ENCODE results near the gene BRPF1.

Gene BRPF1

GRCh38 chr3:9736831-9737230 is 5.3 kb downstream of the BRPF1 start:
- TF ChIP-seq, protein P1, sequence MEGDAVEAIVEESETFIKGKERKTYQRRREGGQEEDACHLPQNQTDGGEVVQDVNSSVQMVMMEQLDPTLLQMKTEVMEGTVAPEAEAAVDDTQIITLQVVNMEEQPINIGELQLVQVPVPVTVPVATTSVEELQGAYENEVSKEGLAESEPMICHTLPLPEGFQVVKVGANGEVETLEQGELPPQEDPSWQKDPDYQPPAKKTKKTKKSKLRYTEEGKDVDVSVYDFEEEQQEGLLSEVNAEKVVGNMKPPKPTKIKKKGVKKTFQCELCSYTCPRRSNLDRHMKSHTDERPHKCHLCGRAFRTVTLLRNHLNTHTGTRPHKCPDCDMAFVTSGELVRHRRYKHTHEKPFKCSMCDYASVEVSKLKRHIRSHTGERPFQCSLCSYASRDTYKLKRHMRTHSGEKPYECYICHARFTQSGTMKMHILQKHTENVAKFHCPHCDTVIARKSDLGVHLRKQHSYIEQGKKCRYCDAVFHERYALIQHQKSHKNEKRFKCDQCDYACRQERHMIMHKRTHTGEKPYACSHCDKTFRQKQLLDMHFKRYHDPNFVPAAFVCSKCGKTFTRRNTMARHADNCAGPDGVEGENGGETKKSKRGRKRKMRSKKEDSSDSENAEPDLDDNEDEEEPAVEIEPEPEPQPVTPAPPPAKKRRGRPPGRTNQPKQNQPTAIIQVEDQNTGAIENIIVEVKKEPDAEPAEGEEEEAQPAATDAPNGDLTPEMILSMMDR (IDR thresholded peaks at IDR 0.05; ENCODE audit: low read depth, low read length) = no peak

DNA sequence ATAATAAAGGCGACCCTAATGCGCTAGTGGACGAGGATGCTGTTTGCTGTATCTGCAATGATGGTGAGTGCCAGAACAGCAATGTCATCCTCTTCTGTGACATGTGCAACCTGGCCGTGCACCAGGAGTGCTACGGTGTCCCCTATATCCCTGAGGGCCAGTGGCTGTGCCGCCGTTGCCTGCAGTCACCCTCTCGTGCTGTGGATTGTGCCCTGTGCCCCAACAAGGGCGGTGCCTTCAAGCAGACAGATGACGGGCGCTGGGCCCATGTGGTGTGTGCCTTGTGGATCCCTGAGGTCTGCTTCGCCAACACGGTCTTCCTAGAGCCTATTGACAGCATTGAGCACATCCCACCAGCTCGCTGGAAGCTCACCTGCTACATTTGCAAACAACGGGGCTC is 7.6 kb downstream of the BRPF1 start:
- TF ChIP-seq, protein P1 (IDR thresholded peaks at IDR 0.05; ENCODE audit: low read depth, low read length) = no peak
- no peak for DNase-seq (ENCODE audit: extremely low read depth, low read depth)

More at GRCh38 chr3:9736831-9737230, 5.3 kb downstream of the BRPF1 start:
- no peak for DNase-seq (ENCODE audit: extremely low read depth, low read depth)

DNA sequence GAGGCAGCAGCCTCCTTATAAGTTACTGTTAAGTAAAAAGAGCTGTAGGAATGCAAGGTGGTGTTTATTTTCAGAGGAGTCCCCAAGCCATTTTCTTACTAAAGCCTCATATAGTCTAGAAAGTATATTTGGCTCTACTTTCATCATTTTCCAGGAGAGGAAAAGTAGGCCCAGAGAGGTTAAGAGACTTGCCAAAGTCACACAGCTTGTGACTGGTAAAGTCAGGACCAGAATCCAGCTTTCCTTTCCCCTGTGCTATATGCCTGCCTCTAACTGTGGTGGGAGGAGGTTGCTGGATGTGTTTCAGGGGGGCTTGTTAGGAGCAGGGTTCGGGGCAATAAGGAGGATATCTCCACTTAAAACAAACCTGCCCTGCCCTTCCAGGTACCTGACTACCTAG is 11.0 kb downstream of the BRPF1 start:
- TF ChIP-seq, protein P1 (IDR thresholded peaks at IDR 0.05; ENCODE audit: low read depth, low read length) = no peak
- no peak for DNase-seq (ENCODE audit: extremely low read depth, low read depth)

- TF ChIP-seq, protein P1 (IDR thresholded peaks at IDR 0.05; ENCODE audit: low read depth, low read length) = no peak
- no peak for DNase-seq (ENCODE audit: extremely low read depth, low read depth)
Observed at GRCh38 chr3:9743548-9743947, 12.0 kb downstream of the BRPF1 start.

DNA sequence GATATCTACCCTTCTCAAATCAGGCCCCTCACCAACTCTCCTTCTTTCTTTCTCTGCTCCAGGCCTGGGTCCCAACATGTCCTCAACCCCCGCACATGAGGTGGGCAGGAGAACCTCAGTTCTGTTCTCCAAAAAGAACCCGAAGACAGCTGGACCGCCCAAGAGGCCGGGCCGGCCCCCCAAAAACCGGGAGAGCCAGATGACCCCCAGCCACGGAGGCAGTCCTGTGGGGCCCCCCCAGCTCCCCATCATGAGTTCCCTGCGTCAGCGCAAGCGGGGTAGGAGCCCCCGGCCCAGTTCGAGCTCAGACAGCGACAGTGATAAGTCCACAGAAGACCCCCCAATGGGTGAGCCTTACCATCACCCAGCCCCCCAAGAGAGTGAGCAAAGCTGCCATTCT is 12.6 kb downstream of the BRPF1 start:
- no peak for DNase-seq (ENCODE audit: extremely low read depth, low read depth)
- TF ChIP-seq, protein P1 (IDR thresholded peaks at IDR 0.05; ENCODE audit: low read depth, low read length) = no peak

- TF ChIP-seq, protein P1 (IDR thresholded peaks at IDR 0.05; ENCODE audit: low read depth, low read length) = no peak
- no peak for DNase-seq (ENCODE audit: extremely low read depth, low read depth)
Observed at GRCh38 chr3:9745521-9745920, 14.0 kb downstream of the BRPF1 start.

DNA sequence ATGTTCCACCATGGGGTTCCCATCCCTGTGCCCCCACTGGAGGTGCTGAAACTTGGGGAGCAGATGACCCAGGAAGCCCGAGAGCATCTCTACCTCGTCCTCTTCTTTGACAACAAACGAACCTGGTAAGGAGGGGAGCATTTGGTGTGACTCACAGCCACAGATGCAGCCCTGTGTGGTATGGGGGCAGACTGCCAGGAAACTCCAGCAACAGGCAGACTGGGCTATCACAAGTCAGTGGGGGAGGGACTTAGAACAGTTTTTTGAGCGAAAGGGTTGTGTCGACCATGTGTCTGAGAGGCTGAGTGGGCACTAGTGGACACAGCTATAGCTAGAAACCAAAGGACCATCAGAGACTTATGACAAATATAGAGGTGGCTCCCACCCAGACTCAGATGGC is 14.8 kb downstream of the BRPF1 start:
- DNase-seq (ENCODE audit: extremely low read depth, low read depth) = no peak
- TF ChIP-seq, protein P1 (IDR thresholded peaks at IDR 0.05; ENCODE audit: low read depth, low read length) = no peak

Measured in AG09319 (cell line).